HG02852 (cell line): ENCODE results near the gene ACR.

Source experiments
- ATAC-seq: cut with Tn5 transposase; IDR thresholded peaks from one replicate; pipeline ENCODE4 v1.9.1; 2021; ENCODE audit warnings: mild to moderate bottlenecking, moderate library complexity; ENCODE audit not compliant: unreplicated experiment

Gene ACR

GRCh38 chr22:50716290-50717024 is 21.5 kb upstream of the ACR start:
- ATAC-seq = no peak

GRCh38 chr22:50717709-50718351 is 20.2 kb upstream of the ACR start:
- ATAC-seq = no peak

GRCh38 chr22:50718352-50718709 is 19.7 kb upstream of the ACR start:
- ATAC-seq = no peak

- ATAC-seq = no peak
These were observed 18.1 kb upstream of the ACR start for GRCh38 chr22:50719814-50720300.

- ATAC-seq = no peak
These were observed 17.4 kb upstream of the ACR start for GRCh38 chr22:50720301-50721256.

GRCh38 chr22:50721257-50721844 is 16.7 kb upstream of the ACR start:
- no peak for ATAC-seq

- no peak for ATAC-seq
These were observed 15.8 kb upstream of the ACR start for GRCh38 chr22:50722048-50722701.

GRCh38 chr22:50722716-50723428 is 15.1 kb upstream of the ACR start:
- ATAC-seq = no peak

GRCh38 chr22:50723991-50724390 is 14.0 kb upstream of the ACR start:
- no peak for ATAC-seq

GRCh38 chr22:50724616-50725015 is 13.4 kb upstream of the ACR start:
- ATAC-seq = no peak

- no peak for ATAC-seq
These were observed 12.4 kb upstream of the ACR start for GRCh38 chr22:50725597-50725996.

GRCh38 chr22:50726643-50727340 is 11.2 kb upstream of the ACR start:
- ATAC-seq = no peak

GRCh38 chr22:50727678-50728522 is 10.1 kb upstream of the ACR start:
- ATAC-seq = no peak

- ATAC-seq = no peak
These were observed 9.5 kb upstream of the ACR start for GRCh38 chr22:50728523-50728931.

GRCh38 chr22:50729391-50730012 is 8.5 kb upstream of the ACR start:
- no peak for ATAC-seq

- ATAC-seq = no peak
These were observed 7.8 kb upstream of the ACR start for GRCh38 chr22:50730013-50730891.
